ENCODE measurements around the gene NOP14. TPM values are rescaled to one million over a fixed set of nuclear protein-coding genes. Genes with fewer than 3 reads are reported as not detected.
"Not testable (repeated sequence)": the region's sequence is repeated elsewhere in the genome, so short reads cannot be mapped to it uniquely, and the experiment has no call there.

NOP14 gene
- total RNA-seq (2014; rRNA removed; shearing (Covaris generic)) = 36.6 and 39.5 TPM in 2 replicates

DNA sequence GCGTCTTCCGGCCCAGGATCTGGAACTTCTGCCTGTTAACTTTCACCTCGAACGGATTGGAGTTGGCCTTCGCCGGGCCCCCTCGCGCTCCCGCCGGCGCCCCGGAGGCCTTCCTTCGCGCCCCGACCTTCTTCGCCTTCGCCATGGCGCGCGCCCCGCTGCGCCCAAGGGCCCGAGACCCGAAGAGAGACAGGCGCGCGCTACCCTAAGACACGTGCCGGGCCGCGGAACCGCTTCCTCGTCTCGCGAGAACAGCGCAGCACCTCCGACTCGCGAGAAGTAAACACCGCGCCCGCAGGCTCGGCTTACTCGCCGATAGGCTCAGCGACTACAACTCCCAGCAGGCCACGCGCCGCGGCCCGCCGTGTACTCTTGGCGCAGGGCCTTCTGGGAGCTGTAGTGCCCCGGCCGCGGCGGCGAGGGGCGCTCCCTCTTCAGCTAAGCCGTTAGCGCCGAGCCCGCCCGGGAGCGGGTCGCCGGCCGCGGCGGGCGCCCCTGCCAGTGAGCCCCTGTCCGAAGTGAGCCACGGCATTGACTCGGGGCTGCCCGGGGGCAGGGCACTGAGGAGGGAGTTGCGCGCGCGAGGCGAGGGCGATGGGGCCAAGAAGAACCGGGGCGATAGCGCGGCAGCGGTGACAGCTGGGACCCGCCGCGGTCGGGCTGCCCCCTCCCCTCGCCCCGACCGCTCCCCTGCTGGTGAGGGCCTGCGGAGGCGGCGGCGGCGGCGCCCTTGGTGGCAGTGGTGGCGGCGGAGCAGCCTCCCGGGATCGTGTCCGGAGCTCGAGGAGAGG, at the start of gene NOP14, which contains the start of gene GRK4:
Gene NOP14, minus strand, starts transcription at position 232 of the 791 bp plus-strand sequence. Its CDS starts 87 bp downstream, at position 145.
Gene GRK4, plus strand, starts transcription at position 397 of the 791 bp plus-strand sequence. CDS start 500 bp downstream, outside the sequence.
- no peaks in the 10 kb centered on the region for H3K9me3 ChIP-seq (replicated peaks)
- no peaks in the 10 kb centered on the region for H3K27me3 ChIP-seq
- peaks cover 14% of the 10 kb centered on the region for H3K36me3 ChIP-seq
- DNase-seq = peak; percentile 99
- peak within 1 kb of the TSS; percentile 85 for H3K27ac ChIP-seq
- H3K4me1 ChIP-seq = peaks cover 13% of the 10 kb centered on the region
- peak within 1 kb of the TSS; percentile 85 for H3K4me3 ChIP-seq

DNA sequence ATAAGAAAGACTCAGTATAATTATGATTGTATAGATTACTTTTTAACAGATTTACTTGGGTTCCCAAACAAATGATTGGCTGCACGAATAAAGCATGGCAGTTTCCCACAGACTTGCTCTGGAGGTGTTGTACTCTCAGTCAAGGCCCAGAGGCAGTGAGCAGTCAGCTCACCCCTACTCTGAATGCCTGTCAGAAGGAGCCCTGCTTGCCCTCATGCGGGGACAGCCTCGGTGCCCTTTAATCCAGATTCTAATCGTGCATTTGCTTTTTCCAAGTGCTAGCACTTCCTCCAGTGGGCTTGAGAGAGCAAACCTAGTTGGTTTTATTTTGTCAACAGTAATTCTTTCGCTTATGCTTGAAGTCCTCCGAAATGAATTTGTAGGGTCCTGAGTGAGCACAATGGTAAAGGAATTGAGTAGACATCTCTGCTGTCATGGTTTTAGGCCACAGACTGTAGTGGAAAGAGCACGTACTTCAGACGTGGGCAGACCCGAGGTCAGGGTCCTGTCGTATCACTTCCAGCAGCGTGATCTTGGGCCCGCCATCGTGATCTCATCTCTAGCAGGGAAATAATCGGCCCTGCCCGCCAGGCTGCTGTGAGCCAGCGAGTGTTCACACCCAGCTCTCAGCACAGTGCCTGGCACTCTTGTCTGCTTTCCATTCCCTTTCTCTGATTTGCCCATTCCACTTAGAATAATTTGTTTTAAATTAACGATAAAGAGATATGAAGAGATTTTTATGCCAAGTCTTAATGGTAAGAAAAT, 48.4 kb upstream of the NOP14 start:
- DNase-seq = no peak
- H3K4me3 ChIP-seq = no peak overlapping the region
- no peak overlapping the region for H3K27ac ChIP-seq
- H3K4me1 ChIP-seq = no peaks in the 10 kb centered on the region
- H3K9me3 ChIP-seq (replicated peaks) = no peaks in the 10 kb centered on the region
- no peaks in the 10 kb centered on the region for H3K36me3 ChIP-seq
- no peaks in the 10 kb centered on the region for H3K27me3 ChIP-seq

DNA sequence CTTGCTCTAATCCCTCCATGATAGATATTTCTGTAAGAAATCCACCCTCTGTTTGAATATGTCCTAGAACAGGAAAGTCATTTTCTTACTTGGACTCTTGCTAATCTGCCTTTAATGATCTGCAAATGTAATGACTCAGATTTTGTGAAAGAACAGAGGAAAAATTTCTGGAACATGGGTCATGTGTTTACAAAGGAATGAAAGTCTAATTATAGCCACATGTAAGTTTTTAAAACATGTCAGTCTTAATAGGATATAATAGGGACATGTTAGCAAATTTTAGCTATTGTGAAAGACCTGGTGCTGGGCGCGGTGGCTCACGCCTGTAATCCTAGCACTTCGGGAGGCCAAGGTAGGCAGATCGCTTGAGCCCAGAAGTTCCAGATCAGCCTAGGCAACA, 47.8 kb upstream of the NOP14 start:
- no peak for DNase-seq
- no peaks in the 10 kb centered on the region for H3K4me1 ChIP-seq
- no peak overlapping the region for H3K27ac ChIP-seq
- no peaks in the 10 kb centered on the region for H3K27me3 ChIP-seq
- no peaks in the 10 kb centered on the region for H3K9me3 ChIP-seq (replicated peaks)
- no peak overlapping the region for H3K4me3 ChIP-seq
- no peaks in the 10 kb centered on the region for H3K36me3 ChIP-seq

DNA sequence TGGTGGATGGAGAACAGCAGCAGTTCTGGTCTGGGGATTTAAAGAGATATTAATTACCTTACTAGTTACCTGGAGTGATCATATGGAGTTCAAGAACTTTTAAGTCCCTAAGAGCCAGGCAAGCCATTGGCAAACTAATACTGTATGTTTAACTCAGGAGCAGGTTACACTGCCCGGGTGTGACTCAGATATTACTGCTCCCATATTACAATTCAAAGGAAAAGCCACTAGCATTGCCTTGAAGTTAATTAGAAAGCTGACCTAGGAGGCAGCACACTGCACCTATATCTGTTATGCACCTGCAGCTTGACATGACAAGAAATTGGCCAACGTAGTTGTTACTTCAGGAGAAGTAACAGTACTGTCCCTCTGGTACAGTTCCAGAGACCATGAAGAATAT, 47.4 kb upstream of the NOP14 start:
- Histone ChIP-seq H3K4me1 (no peaks in the 10 kb centered on the region), H3K9me3 (replicated peaks) (no peaks in the 10 kb centered on the region), H3K4me3 (no peak overlapping the region), H3K36me3 (no peaks in the 10 kb centered on the region), H3K27me3 (no peaks in the 10 kb centered on the region), H3K27ac (no peak overlapping the region)
- no peak for DNase-seq

DNA sequence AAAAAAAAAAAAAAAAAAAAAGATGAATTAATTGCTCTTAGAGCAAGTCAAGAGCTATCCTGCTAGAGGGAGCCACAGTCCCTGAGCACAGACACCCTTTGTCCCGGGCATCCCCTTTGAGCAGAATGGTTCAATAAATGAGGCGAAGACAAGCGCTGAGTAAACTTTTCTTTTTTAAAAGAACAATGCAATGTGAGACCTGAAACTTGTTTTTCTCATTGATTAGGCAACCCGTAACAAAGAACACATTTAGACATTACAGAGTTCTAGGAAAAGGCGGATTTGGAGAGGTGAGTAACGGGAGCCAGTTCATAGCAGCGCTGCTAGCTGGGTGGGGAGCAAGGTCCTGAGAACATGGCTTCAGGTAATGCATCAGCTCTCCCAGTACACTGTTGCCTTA, 46.2 kb upstream of the NOP14 start:
- H3K4me3 ChIP-seq = no peak overlapping the region
- H3K27me3 ChIP-seq = no peaks in the 10 kb centered on the region
- DNase-seq = no peak
- H3K4me1 ChIP-seq = no peaks in the 10 kb centered on the region
- no peak overlapping the region for H3K27ac ChIP-seq
- H3K9me3 ChIP-seq (replicated peaks) = no peaks in the 10 kb centered on the region
- H3K36me3 ChIP-seq = no peaks in the 10 kb centered on the region

DNA sequence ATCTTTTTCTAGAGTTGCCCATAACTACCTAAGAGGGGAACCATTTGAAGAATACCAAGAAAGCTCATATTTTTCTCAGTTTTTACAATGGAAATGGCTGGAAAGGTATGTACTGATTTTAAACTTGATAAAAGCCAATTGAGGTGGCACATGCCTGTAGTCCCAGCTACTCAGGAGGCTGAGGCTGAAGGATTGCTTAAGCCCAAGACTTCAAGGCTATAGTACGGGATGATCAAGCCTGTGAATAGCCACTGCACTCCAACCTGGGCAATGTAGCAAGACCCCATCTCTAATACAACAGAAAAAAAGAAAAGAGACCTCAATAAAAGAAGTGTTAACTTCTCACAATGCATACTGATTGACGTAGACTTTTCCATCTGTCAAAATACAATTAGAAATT, 44.5 kb upstream of the NOP14 start:
- H3K9me3 ChIP-seq (replicated peaks) = no peaks in the 10 kb centered on the region
- H3K4me3 ChIP-seq = no peak overlapping the region
- DNase-seq = no peak
- H3K36me3 ChIP-seq = no peaks in the 10 kb centered on the region
- no peaks in the 10 kb centered on the region for H3K27me3 ChIP-seq
- no peaks in the 10 kb centered on the region for H3K4me1 ChIP-seq
- H3K27ac ChIP-seq = no peak overlapping the region

DNA sequence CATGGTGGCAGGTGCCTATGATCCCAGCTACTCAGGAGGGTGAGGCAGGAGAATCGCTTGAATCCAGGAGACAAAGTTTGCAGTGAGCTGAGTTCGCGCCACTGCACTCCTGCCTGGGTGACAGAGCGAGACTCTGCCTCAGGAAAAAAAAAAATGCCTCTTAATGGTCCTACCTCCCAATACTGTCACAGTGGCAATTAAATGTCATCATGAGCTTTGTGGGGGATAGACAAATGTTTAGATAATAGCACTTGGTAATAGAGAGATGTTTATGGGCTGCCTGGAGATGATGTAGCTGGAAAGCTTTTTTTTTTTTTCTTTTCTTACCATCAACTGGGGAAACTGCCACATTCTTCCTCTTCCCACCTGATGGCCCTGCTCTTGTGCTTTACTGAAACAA, 33.2 kb upstream of the NOP14 start:
- no peak for DNase-seq
- Histone ChIP-seq H3K9me3 (replicated peaks) (no peaks in the 10 kb centered on the region), H3K4me1 (no peaks in the 10 kb centered on the region), H3K27ac (no peak overlapping the region), H3K36me3 (no peaks in the 10 kb centered on the region), H3K27me3 (no peaks in the 10 kb centered on the region), H3K4me3 (no peak overlapping the region)

DNA sequence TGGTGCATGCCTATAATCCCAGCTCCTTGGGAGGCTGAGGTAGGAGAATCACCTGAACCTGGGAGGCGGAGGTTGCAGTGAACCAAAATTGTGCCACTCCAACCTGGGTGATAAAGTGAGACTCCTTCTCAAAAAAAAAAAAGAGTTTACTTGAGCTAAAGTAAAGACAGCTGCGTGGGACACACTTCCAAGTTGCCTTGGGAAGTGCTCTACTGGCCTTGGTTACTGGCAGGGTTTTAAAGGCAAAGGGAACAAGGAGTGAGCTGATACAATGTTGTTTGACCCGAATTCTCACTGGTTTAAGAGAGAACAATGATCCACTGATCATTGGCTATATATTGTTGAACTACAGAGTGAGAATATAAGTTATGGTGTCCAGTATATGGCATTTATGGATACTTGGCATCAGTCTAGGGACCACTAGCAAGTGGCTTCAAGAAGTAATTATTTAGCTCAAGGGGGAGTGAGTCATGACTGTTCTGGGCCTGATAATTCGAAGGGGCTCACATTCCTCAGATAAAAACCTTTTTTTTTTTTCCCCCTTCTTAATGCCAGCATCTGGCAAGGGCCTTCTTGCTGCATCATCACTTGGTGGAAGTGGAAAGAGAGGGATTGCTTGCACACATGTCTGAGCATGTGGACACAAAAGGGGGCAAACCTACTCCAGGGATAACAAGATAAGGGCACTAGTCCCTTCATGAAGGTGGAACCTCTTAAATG, 32.5 kb upstream of the NOP14 start:
- Histone ChIP-seq H3K36me3 (no peaks in the 10 kb centered on the region), H3K4me3 (no peak overlapping the region), H3K9me3 (replicated peaks) (no peaks in the 10 kb centered on the region), H3K27ac (no peak overlapping the region), H3K4me1 (no peaks in the 10 kb centered on the region), H3K27me3 (no peaks in the 10 kb centered on the region)
- DNase-seq = no peak

DNA sequence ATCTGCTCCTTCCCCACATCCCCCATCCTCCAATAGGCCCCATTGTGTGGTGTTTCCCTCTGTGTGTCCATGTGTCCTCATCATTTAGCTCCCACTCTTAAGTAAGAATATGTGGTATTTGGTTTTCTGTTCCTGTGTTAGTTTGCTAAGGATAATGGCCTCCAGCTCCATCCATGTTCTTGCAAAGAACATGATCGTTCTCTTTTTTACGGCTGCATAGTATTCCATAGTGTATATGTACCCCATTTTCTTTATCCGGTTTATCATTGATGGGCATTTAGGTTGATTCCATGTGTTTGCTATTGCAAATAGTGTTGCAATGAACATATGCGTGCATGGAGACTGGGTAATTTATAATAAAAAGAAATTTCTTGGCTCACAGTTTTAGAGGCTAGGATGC, 31.7 kb upstream of the NOP14 start:
- Histone ChIP-seq H3K27ac (no peak overlapping the region), H3K27me3 (no peaks in the 10 kb centered on the region)

DNA sequence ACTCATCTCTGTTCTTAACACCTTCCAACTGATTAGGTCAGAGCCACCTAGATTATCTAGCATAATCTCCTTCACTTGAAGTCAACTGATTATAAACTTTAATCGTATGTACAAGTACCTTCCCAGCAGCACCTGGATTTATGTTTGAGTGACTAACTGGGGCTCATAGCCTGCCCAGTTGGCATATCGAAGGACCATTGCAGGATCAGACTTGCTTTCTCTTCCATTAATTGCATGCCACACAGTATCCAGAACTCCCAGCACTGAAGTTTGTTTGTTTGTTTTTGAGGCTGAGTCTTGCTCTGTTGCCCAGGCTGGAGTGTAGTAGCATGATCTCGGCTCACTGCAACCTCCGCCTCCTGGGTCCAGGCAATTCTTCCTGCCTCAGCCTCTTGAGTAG, 28.0 kb upstream of the NOP14 start:
- no peak overlapping the region for H3K27ac ChIP-seq
- no peaks in the 10 kb centered on the region for H3K27me3 ChIP-seq
- DNase-seq = no peak
- no peaks in the 10 kb centered on the region for H3K4me1 ChIP-seq
- H3K9me3 ChIP-seq (replicated peaks) = no peaks in the 10 kb centered on the region
- H3K36me3 ChIP-seq = no peaks in the 10 kb centered on the region
- H3K4me3 ChIP-seq = no peak overlapping the region

More for the DNA sequence above, 31.7 kb upstream of the NOP14 start:
- no peak overlapping the region for H3K4me3 ChIP-seq
- DNase-seq = no peak
- no peaks in the 10 kb centered on the region for H3K9me3 ChIP-seq (replicated peaks)
- H3K36me3 ChIP-seq = no peaks in the 10 kb centered on the region
- H3K4me1 ChIP-seq = no peaks in the 10 kb centered on the region

DNA sequence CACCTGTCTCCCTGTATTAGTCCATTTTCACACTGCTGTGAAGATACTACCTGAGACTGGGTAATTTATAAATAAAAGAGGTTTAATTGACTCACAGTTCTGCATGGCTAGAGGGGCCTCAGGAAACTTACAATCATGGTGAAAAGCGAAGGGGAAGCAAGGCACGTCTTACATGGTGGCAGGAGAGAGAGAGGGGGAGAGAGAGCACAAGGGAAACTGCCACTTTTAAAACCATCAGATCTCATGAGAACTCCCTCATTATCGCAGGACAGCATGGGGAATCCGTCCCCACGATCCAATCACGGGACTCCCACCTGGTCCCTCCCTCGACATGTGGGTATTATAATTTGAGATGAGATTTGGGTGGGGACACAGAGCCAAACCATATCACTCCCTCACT, 20.5 kb upstream of the NOP14 start:
- H3K4me3 ChIP-seq; H3K4me1 ChIP-seq; H3K27me3 ChIP-seq; H3K36me3 ChIP-seq; H3K9me3 ChIP-seq (replicated peaks); H3K27ac ChIP-seq; DNase-seq: not testable (repeated sequence)

DNA sequence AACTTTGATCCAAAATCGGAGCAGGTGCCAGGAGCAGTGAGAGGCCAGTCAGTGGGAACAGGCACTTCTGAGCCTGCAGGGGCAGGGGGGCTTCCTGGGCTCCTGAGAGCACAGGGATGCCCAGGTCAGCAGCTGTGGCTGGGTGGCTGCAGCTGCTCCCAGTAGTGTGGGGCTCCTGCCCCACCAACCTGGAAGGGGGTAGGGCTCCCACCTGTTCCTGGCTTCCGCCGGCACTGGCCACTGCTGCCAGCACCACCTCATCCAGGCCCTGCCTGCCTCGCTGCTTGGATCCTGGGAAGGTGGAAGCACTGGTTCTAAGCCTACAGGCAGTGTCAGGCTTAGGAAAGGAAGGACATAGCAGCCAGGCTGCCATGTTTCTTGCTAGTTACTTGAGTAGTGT, 18.8 kb upstream of the NOP14 start:
- Histone ChIP-seq H3K4me3 (no peak overlapping the region), H3K27me3 (no peaks in the 10 kb centered on the region), H3K9me3 (replicated peaks) (no peaks in the 10 kb centered on the region), H3K4me1 (no peaks in the 10 kb centered on the region), H3K36me3 (no peaks in the 10 kb centered on the region), H3K27ac (no peak overlapping the region)
- no peak for DNase-seq

DNA sequence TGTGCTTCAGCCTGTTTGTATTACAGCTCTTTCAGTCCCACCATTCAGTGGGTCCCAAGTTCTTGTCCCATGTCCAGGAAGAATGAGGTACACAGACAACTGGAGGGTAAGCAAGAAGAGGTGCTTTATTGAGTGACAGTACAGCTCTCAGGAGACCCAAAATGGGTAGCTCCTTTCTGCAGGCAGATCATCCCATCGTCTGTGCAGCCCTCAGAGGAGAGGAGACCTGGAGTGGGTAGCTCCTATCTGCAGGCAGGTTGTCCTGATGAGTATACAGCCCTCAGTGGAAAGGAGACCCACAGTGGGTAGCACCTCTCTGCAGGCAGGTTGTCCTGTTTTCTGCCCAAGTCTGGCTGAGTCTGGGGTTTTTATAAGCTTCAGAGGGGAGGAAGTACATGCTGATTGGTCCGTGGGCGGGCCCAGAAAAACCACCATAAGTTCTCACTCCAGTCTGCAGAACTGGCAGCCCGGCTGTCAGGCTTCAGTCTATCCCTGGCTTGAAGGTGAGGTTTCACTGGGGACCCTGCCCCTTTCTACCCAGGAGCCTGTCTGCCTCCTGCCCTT, 18.1 kb upstream of the NOP14 start:
- Histone ChIP-seq H3K4me1 (no peaks in the 10 kb centered on the region), H3K36me3 (no peaks in the 10 kb centered on the region), H3K9me3 (replicated peaks) (no peaks in the 10 kb centered on the region), H3K4me3 (no peak overlapping the region), H3K27ac (no peak overlapping the region), H3K27me3 (no peaks in the 10 kb centered on the region)
- no peak for DNase-seq

DNA sequence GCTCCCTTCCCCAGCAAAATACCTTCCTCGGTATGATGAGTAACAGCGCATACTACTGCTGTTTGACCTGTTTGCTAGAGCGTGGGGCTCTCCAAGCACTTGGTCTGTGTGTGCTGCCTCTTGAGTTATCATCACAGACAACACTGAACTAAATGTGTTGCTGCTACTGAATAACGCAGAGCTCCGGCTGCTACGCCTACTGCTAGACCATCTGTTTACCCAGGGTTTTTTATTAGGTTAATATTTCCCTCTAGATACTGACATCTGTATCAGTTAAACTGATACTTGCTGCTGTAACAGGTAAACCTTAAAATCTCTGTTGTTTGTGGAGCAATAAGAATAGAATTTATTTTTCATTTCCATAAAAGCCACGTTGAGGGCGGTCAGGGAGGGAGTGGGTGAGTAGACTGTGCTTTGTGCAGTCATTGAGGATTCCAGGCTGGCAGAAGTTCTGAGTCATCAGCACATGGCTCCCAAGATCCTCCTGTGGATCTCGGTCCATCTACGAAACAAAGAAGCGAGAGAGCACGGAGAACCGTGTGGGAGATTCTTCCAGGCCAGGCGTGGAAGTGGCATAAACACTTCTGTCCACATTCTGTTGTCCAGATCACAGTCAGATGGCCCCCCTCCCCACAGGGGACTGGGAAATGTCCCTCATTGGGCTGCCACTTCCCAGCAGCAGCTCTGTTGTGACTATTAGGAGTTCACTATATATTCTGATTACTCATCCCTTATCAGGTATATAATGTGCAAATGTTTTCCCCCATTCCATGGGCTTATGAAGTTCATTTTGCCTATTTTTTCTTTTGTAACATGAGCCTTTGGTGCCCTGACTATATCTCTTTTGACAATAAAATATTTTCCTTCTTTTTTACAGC, 14.2 kb upstream of the NOP14 start:
- DNase-seq = no peak
- H3K4me3 ChIP-seq = no peak overlapping the region
- H3K27me3 ChIP-seq = no peaks in the 10 kb centered on the region
- no peaks in the 10 kb centered on the region for H3K4me1 ChIP-seq
- no peaks in the 10 kb centered on the region for H3K36me3 ChIP-seq
- no peak overlapping the region for H3K27ac ChIP-seq
- no peaks in the 10 kb centered on the region for H3K9me3 ChIP-seq (replicated peaks)

Data from SJCRH30 (cell line).